ACC112 (cell line): ENCODE results near the gene SPEM2.

Experiments used
- H2AFZ ChIP-seq: fragments of 200-600 bp; sonication (generic); one replicate; pipeline ENCODE4 v1.6.0; 2017; ENCODE audit warnings: antibody characterized with exemption, low read length; ENCODE audit not compliant: unreplicated experiment
- H3K27ac ChIP-seq: fragments of 200-600 bp; sonication (generic); 2 replicates; pipeline ENCODE4 v1.5.1; 2014; ENCODE audit warnings: low read depth, mild to moderate bottlenecking, antibody characterized with exemption, low read length, moderate library complexity
- H3K27me3 ChIP-seq: fragments of 200-600 bp; sonication (generic); 2 replicates; pipeline ENCODE4 v1.6.1; 2014; ENCODE audit warnings: mild to moderate bottlenecking, antibody characterized with exemption, low read length, moderate library complexity, mixed read lengths; ENCODE audit not compliant: insufficient read depth
- H3K36me3 ChIP-seq: fragments of 200-600 bp; sonication (generic); 2 replicates; pipeline ENCODE4 v1.6.1; 2016; ENCODE audit warnings: mild to moderate bottlenecking, antibody characterized with exemption, low read length, moderate library complexity, mixed read lengths; ENCODE audit not compliant: insufficient read depth
- H3K4me1 ChIP-seq: fragments of 200-600 bp; sonication (generic); one replicate; pipeline ENCODE4 v1.6.1; 2016; ENCODE audit warnings: low read length, mixed read lengths; ENCODE audit not compliant: insufficient read depth, unreplicated experiment, control insufficient read depth
- H3K4me3 ChIP-seq: fragments of 200-600 bp; sonication (generic); 2 replicates; pipeline ENCODE4 v1.5.1; 2014; ENCODE audit warnings: mild to moderate bottlenecking, low read depth, low read length
- H3K79me2 ChIP-seq: fragments of 200-600 bp; sonication (generic); one replicate; pipeline ENCODE4 v1.6.0; 2016; ENCODE audit warnings: low read length; ENCODE audit not compliant: control insufficient read depth, unreplicated experiment, insufficient read depth

The SPEM2 gene

GRCh38 chr17:7443499-7444485 lies 18.4 kb downstream of the SPEM2 start:
- Histone ChIP-seq H3K27me3 (peaks cover 22% of the 10 kb centered on the region), H3K4me3 (no peak overlapping the region)

DNA sequence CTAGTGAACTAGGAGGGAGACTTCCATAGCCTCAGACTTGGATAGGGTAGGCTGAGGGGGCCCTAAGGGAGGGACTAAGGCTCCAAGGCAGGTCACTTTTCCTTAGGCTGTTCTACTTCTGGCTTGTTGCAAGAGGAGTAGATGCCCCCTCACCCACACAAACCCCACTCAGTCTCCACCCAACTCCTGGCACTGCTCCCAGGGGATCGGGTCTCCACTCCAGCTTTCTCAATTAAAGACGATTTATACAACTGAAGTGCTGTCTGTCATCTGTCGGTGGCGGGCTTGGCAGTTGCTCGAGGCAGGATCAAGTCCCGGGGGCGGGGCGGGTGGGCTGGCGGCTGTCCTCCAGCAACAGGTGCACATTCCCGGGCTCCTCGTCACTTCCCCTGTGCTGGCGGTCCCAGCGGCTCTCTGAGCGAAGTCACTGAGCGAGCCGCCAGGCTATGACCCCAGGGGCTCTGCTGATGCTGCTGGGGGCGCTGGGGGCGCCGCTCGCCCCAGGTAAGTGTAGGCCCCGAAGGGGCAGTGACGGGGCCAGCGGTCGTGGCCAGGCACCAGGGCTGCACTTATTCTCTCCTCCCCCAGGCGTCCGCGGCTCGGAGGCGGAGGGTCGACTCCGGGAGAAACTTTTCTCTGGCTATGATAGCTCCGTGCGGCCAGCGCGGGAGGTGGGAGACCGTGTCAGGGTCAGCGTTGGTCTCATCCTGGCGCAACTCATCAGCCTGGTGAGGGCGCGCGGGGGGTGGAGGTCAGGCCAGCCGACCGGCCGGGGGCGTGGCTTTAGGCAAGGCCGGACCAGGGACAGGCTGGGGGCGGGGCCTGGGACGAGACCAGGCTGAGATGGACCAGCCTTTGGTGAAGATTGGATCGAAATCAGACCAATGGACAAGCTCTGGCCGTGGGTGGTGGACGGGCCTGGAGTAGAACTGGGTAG lies 19.5 kb downstream of the SPEM2 start, which contains the start of gene CHRNB1:
CHRNB1 (plus strand) TSS at position 380 of the 937 bp plus-strand sequence; CDS start at position 447, 67 bp downstream.
- Histone ChIP-seq H3K4me1 (peaks cover 16% of the 10 kb centered on the region), H3K79me2 (no peaks in the 10 kb centered on the region), H3K27ac (no peak within 1 kb of the TSS), H3K4me3 (peak within 1 kb of the TSS; percentile 43), H3K36me3 (no peaks in the 10 kb centered on the region), H2AFZ (peak within 1 kb of the TSS; percentile 26), H3K27me3 (peaks cover 18% of the 10 kb centered on the region)

More at GRCh38 chr17:7443499-7444485, 18.4 kb downstream of the SPEM2 start:
- peaks cover 16% of the 10 kb centered on the region for H3K4me1 ChIP-seq
- H3K36me3 ChIP-seq, result no peaks in the 10 kb centered on the region
- no peak overlapping the region for H3K27ac ChIP-seq
- H2AFZ ChIP-seq, result no peak overlapping the region
- H3K79me2 ChIP-seq, result no peaks in the 10 kb centered on the region

GRCh38 chr17:7445619-7445968 lies 20.2 kb downstream of the SPEM2 start:
- peaks cover 16% of the 10 kb centered on the region for H3K4me1 ChIP-seq
- peaks cover 18% of the 10 kb centered on the region for H3K27me3 ChIP-seq
- H2AFZ ChIP-seq, result peak overlapping the region; percentile 23
- no peaks in the 10 kb centered on the region for H3K79me2 ChIP-seq
- H3K27ac ChIP-seq, result no peak overlapping the region
- peak overlapping the region; percentile 43 for H3K4me3 ChIP-seq
- no peaks in the 10 kb centered on the region for H3K36me3 ChIP-seq

DNA sequence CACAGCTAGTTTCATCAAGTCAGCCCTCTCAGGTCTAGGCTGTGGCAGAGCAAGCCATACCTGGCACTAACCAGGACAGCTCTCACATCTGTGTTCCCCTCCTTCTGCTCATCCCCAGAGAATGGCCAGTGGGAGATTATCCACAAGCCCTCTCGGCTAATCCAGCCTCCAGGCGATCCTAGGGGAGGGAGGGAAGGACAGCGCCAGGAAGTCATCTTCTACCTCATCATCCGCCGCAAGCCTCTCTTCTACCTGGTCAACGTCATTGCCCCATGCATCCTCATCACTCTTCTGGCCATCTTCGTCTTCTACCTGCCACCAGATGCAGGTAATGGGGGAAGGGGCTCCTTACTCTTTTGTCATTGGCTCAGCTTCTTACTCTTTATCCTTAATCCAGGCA lies 23.0 kb downstream of the SPEM2 start:
- H3K4me3 ChIP-seq, result no peak overlapping the region
- H3K36me3 ChIP-seq, result no peaks in the 10 kb centered on the region
- peaks cover 15% of the 10 kb centered on the region for H3K4me1 ChIP-seq
- peaks cover 18% of the 10 kb centered on the region for H3K27me3 ChIP-seq
- H3K79me2 ChIP-seq, result no peaks in the 10 kb centered on the region
- H2AFZ ChIP-seq, result no peak overlapping the region
- no peak overlapping the region for H3K27ac ChIP-seq

DNA sequence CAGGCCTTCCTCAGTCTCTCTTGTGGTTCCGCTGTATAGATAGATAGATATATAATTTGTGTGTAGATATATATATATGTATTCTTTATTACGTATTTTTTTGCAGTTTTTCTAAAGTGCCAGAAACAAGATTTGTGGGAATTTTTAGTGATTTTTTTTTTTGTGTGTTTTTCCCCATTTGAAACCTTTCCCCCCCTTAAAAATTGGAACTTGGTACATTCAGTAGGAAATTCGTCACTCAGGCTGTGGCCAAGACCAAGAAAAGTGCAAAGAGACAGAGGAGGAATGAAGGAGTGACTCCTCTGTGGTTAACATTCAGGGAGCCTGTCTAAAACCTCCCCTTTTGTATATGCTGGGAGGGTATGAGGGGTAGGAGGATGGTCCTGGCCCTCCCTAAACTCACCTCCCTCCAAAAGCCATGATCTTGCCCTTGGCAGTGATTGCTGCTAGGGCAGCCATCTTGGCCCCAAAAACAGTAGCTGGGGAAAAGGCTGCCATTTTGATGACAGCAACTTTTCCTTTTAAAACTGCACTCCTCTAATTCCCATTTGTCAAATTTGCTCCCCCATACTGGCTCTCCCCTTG lies 34.6 kb downstream of the SPEM2 start:
- Histone ChIP-seq H3K27ac (no peak overlapping the region), H3K79me2 (no peaks in the 10 kb centered on the region), H3K4me1 (no peaks in the 10 kb centered on the region), H3K36me3 (no peaks in the 10 kb centered on the region), H3K4me3 (no peak overlapping the region), H2AFZ (no peak overlapping the region), H3K27me3 (no peaks in the 10 kb centered on the region)

DNA sequence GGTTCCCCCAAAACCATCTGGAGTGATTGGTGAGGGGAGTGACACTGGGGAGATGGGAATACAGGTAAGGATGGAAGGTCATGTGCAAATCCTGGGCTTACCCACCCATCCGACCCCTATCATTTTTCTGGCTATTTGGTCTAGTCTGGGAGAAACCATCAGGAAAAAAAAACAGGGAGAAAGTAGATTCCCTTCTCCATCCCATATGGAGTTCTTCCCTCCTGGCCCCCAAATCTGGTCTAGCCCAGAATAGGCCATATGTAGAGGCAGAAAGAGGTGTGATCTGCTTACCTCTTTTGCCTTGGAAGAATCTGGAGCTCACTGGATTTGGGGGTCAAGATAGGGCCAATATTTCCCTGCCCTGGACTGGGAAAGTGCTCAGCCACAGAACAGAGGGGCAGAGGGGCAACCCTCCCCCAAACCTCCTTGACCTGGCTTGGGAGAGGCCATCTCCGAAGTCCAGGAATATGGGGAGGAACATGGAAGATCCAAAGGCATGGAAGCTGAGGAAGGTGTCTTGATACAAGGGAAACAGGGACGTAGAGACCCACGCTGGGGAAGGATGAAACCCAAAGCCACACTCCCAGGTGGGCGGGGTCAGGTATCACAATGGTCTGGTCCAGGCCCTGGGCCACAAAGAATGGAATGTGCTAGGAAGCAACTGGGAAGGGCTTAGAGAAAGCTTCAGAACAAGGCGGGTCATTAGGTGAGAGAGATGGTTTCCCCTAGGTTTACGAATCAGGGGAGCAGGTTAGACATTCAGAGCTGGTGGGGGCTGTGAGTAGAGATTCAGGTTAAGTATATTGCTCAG lies 35.6 kb downstream of the SPEM2 start:
- H3K27ac ChIP-seq, result no peak overlapping the region
- H3K4me3 ChIP-seq, result no peak overlapping the region
- H3K36me3 ChIP-seq, result no peaks in the 10 kb centered on the region
- H2AFZ ChIP-seq, result no peak overlapping the region
- H3K79me2 ChIP-seq, result no peaks in the 10 kb centered on the region
- H3K27me3 ChIP-seq, result no peaks in the 10 kb centered on the region
- no peaks in the 10 kb centered on the region for H3K4me1 ChIP-seq

DNA sequence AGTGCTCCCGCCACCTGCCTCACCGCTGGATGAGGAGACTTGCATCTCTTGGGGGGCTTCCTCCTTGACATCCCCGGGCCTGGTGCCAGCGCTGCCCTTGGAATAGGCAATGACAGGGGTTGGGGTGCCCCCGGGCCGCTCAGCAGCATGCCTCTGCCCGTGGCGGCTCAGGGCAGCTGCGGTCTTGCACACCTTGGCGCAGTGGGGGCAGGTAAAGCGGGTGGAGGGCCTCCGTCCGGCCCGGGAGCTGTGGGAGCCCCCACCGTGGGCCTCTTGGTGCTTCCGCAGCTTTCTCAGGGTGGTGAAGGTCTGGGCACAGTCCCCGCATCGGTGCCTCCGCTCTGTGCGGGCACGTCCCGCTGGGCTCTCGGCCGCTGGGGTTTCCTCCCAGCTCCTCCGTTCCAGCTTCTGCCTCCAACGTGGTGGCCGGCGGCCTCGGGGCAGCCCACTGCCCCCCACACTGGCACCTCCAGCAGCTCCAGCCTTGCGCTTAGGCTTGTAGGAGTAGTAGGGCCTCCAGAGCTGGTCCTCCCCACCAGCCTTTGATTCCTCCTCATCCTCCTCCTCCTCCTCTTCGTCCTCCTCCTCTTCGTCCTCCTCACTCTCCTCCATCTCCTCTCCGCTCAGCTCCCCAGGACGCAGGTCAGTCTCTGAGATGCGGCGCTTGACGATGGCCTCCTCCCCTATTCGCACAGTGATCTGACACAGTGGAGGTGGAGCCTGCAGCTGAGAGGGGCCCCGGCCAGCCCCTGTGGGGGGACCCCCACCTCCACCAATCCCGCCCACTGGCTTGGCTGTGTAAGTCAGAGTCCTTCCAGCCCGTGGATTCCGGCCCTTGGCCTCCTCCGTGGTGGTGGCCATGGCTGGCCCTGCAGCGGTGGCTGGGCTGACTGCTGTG lies 37.3 kb downstream of the SPEM2 start:
- Histone ChIP-seq H2AFZ (no peak overlapping the region), H3K79me2 (peaks cover 3% of the 10 kb centered on the region), H3K27ac (no peak overlapping the region), H3K27me3 (no peaks in the 10 kb centered on the region), H3K36me3 (no peaks in the 10 kb centered on the region; the same call in 1 of the 2 replicates), H3K4me1 (peaks cover 12% of the 10 kb centered on the region), H3K4me3 (no peak overlapping the region)

- H3K27me3 ChIP-seq, result no peaks in the 10 kb centered on the region
- H3K27ac ChIP-seq, result no peak overlapping the region
- peaks cover 5% of the 10 kb centered on the region for H3K79me2 ChIP-seq
- no peak overlapping the region for H2AFZ ChIP-seq
- peaks cover 12% of the 10 kb centered on the region for H3K4me1 ChIP-seq
- no peak overlapping the region for H3K4me3 ChIP-seq
- H3K36me3 ChIP-seq, result no peaks in the 10 kb centered on the region; the same call in 1 of the 2 replicates
Measured at GRCh38 chr17:7463372-7463846, 38.0 kb downstream of the SPEM2 start.

DNA sequence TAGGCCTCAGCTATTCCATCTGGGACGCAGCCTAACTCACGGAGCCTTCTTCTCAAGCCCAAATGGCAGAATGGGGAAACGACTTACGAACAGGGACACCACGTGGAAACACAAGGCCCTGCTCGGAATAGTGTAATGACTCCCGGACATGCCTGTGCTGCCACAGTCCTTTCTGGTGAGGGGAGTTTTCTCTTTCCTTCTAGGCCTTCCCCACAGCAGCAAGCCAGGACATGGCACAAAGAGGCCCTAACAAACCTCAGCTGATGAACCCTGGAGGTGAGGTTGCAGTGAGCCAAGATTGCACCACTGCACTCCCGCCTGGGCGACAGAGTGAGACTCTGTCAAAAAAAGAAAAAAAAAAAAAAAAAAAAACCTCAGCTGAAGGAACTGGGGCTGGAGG lies 38.7 kb downstream of the SPEM2 start:
- Histone ChIP-seq H2AFZ (no peak overlapping the region), H3K79me2 (peaks cover 11% of the 10 kb centered on the region), H3K36me3 (no peaks in the 10 kb centered on the region; the same call in 1 of the 2 replicates), H3K4me3 (no peak overlapping the region), H3K4me1 (peaks cover 12% of the 10 kb centered on the region), H3K27ac (no peak overlapping the region), H3K27me3 (no peaks in the 10 kb centered on the region)
